GM18873 (cell line): ENCODE measurements around the gene TNFAIP8L2.

Source experiments
- ATAC-seq: cut with Tn5 transposase; IDR thresholded peaks from one replicate; pipeline ENCODE4 v1.9.1; 2021; ENCODE audit warnings: mild to moderate bottlenecking, moderate library complexity, moderate number of reproducible peaks; ENCODE audit not compliant: unreplicated experiment, low FRiP score

The TNFAIP8L2 gene

DNA sequence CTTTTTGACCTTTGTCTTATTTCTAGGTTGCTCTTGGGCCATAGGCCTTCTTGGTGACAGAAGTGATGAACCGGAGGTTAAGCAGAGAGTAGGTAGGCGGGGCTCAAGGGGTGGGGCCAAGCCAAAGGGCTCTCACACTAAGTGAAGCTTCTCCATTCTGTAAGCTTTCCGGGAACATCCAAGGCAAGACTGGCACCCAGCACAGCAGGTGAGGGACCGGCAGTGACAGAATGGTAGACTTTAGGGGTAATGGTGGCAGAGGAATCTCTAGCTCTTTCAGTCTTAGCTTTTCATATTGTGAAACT is at the start of gene TNFAIP8L2:
Gene TNFAIP8L2, plus strand, starts transcription at position 135 of the 305 bp plus-strand sequence. CDS start 2,049 bp downstream, outside the sequence.
- ATAC-seq, result peak; percentile 47

GRCh38 chr1:151106894-151107293 is 49.6 kb upstream of the TNFAIP8L2 start:
- ATAC-seq, result no peak

DNA sequence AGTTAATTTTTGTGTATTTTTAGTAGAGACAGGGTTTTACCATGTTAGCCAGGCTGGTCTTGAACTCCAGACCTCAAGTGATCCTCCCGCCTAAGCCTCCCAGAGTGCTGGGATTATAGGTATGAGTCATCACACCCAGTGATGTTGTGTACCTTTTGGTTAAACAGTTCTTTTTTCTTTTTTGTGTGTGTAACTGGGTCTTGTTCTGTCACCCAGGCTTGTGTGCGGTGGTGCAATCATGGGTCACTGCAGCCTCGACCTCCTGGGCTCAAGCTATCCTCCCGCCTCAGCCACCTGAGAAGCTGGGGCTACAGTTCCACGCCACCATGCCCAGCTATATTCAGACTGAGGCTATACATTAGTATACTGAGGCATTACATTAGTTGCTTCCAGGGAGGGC is 48.1 kb upstream of the TNFAIP8L2 start:
- ATAC-seq, result no peak

DNA sequence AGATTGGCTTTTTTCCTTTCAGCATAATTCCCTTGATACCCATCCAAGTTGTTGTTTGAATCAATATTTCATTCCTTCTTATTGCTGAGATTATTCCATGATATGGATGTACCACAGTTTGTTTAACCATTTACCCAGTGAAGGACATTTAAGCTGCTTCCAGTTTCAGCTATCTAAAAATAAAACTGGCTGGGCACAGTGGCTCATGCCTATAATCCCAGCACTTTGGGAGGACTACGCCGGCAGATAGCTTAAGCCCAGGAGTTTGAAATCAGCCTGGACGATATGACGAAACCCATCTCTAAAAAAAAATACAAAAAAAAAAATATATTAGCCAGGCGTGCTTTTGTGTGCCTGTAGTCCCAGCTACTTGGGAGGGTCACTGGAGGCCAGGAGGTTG is 42.6 kb upstream of the TNFAIP8L2 start:
- no peak for ATAC-seq

GRCh38 chr1:151124763-151125403 is 31.6 kb upstream of the TNFAIP8L2 start:
- no peak for ATAC-seq

DNA sequence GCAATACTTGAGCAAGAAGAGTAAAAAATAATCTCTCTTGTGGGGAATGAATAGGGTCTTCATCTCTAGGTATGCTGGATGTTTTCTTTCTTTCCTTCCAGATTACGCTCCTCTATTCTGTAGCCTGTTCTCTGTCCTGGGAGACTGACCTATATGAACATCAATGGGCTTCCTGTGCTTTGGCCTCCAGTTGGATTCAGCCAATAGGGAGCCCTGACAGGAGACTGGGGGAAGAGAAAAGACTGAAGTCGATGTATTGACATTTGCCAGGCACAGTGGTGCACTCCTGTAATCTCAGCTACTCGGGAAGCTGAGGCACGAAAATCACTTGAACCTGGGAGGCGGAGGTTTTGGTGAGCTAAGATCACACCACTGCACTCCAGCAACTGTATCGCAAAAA is 27.6 kb upstream of the TNFAIP8L2 start:
- ATAC-seq, result no peak

- ATAC-seq, result no peak
These were observed 25.4 kb upstream of the TNFAIP8L2 start for GRCh38 chr1:151130987-151131586.

GRCh38 chr1:151131701-151132334 is 24.6 kb upstream of the TNFAIP8L2 start:
- ATAC-seq, result no peak

- ATAC-seq, result no peak
These were observed 24.0 kb upstream of the TNFAIP8L2 start for GRCh38 chr1:151132335-151133017.

DNA sequence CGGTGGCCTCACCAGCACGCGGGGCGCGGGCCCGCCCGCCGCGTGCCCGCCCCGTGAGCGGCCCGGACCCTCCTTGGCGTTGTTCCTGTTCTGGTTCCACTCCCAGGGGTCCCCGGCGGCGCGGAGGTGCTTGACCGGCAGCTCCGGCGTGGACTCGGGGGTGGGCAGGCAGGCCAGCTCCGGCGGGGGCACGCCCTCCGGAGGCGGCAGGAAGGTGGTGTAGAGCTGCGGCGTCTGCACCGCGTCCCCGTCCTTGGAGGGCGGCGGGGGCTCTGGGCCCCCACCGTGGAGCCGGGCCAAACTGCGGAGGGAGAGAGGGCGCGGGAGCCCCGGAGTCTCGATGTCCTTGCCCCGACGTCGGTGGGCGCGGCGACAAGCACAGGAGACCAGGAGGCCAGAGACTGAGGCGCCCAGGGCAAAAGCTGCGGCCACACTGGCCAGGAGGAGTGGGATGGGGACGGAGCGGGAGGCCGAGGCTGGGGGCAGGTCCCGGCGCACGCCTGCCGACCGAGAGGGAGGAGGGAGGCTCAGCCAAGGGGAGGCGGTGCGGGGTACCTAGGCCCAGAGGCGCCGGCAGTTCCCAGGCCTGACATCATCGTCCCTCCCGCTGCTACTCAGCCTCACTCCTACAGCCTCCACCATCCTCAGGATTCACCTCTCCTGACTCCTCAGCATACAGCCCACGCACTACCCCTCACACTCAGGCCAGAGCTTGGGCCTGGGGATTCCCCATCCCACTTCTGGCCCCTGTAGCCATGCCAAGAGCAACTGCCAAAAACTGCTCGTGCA is 23.2 kb upstream of the TNFAIP8L2 start:
- no peak for ATAC-seq

GRCh38 chr1:151134396-151134795 is 22.1 kb upstream of the TNFAIP8L2 start:
- ATAC-seq, result no peak

DNA sequence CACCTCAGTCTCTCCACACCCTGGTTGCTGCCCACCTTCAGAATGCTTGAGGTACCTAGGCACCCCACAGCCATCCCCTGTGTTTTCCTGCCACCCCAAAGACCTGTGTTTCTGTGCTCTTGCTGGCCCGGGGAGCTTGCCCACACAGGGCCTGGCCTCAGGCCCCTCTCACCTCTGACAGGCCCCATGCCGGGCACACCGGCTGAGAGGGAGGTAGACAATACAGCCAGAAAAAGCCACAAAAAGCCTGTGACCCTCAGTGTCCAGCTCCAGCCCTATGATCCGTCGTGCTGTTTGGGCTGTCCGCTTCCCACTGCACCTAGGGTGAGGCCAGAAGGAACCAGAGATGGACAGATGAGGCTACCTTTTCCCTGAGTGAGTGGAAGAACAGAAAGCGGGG is 21.5 kb upstream of the TNFAIP8L2 start:
- no peak for ATAC-seq

DNA sequence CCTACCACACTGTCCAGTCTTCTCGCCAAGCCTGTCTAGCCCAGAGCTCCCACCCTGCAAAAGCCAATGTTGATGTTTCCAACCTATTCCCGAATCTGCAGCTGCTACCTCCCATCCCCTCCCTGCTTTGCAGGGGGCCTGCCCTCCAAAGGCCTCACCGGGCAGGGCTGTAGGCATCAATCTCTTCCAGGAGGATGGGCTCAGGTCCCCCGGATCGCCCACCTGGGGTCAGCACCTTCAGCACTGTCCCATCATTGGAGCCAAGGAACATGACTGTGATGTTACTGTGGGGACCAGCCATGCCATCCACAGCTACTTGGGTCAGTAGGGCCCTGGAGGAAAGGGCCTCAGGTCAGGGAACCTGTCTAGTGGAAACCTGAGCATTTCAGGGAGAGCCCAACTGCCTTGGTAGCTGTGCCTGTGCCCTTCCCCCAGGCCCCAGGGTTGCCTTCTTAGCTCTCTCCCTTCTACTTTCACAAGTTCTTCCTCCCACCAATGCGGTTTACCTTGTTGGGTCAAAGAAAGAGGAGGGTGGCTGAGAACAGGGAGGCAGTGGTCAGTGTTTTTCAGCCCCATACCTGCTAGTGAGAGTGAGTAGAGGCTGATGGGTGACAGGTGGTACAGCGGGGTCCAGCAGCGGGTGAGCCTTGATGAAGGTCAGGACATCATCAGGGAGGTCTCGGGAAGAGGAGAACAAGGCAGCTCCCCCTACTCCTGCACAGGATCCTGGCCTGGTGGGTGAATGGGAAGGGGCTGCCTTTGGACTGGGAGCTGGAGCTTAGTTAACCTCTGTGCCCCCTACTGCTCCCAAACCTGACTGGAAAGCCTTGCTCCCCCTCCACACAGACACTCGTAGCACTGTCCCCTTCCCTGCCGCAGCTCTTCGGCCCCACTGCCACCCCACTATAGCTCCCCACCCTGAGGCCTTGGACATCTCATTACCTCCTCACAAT is 20.7 kb upstream of the TNFAIP8L2 start:
- ATAC-seq, result no peak

GRCh38 chr1:151137789-151138188 is 18.7 kb upstream of the TNFAIP8L2 start:
- ATAC-seq, result no peak

DNA sequence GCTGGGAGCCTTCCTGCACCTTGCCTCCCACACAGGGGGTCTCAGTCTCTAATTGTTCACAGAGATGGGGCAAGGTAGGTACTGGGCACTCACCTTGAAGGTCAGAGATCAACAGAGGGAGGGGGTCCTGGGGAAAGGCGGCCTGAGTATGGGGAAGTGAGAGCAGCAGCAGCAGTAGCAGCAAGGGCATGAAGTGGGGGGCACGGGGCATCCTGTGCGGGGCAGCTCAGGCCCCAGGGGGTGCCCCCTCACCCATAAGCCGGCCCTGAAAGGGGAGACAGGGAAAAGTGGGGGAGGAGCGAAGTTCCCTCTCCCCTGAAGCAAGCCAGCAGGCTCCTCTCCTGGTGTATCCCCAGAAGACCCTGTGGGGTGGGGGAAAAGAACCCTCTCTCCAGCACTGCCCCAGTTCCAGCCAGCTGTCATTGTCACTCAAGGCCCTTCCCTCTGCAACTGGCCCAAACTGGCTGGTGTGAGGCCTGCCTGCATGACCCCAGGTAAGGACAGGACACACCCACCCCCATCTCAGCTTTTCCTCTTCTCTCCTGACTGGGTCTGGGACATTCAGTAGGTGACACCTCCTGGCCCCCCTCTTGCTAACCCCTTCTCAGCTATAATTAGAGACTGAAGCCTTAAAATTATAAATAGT is 13.9 kb upstream of the TNFAIP8L2 start:
- no peak for ATAC-seq

DNA sequence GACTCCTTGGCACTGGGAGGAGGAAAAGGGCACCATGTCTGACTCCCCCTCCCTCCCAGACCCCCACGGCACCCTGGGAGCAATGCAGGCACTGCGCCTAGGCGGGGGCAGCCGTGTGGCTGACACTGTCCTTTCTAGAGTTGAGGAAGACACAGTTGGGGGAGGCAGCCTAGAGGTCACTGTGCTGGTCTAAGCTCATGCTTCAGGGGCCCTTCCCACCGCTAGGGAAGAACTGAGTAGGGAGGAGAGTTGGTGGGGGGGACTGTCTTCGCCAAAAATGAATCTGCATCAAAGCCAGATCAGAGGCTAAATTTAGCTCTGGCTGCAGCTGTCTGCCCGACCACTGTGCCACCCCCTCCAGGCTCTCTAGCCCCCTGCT is 13.4 kb upstream of the TNFAIP8L2 start:
- ATAC-seq, result no peak

DNA sequence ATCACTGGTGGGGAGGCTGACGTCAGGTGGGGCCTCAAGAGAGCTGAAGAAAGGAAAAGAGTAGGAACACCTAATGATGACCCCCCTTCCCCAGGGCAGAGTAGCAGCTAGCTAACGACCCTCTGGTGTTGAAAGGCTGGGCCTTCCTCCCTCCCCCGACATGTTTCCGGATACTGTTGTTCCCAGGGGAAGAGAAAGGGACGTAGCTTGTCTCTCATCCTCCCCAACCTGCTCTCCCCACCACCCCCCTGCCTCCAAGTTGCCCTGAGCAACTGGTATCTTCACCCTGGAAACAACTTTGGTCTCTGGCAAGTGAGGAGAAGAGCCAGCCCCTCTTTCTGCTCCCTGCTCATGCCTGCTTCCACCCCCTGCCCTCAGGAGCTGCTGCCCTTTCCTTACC is 12.5 kb upstream of the TNFAIP8L2 start:
- no peak for ATAC-seq

DNA sequence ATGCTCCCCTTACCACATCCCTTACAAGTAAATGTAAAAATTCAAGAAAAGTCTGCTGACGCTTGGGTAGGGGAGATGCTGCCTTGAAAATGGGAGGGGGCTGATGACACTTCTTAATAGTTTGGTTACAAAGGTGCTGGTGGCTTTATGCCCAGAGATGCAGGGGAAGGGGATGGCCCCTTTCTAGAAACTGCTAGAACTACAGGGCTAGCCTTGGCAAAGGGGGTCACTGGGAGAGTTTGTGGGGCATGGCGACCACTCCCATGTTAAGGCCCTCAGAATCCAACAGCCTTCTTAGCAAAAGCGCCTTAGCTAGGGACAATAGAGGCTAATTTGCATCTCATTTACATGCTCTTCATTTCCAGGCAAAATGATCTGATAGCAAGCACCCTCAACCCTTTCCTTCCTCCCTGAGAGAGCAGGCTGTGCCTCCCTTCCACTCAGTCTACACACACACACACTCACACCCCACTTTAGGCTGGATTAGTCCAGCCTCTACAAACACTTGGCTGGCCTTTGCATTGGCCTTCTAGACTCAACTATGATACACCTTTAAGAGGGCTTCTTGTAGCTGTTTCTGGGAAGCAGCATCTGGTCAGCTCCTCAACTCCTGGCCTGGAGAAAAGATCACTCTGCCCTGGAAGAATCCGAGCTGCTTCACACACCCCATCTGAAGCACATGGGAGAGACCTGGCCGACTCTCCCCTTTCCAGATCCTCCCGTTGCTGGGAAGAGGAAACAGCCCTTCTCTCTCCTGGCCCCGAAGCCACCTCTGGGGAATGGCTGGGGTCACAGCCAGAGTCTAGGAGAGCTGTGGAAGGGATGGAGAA is 11.8 kb upstream of the TNFAIP8L2 start:
- no peak for ATAC-seq
